Small intestine (tissue), 7 donors: Measurements from ENCODE around the gene WDR72. TPM values are rescaled to one million over a fixed set of nuclear protein-coding genes. Genes with fewer than 3 reads are reported as not detected.

Experiments
- DNase-seq, 2 donors: peaks; one replicate each; pipeline versions ENCODE4 v3.0.0 to v3.0.0-alpha.2; 2013
- FAIRE-seq: peaks from 2 replicates; lab custom pipeline; 2012; peaks lifted over from hg19 to GRCh38; lab: Jason Lieb, UNC
- H3K27ac ChIP-seq, 3 donors: one replicate each; pipeline ENCODE4 v1.5.1; 2013; ENCODE audit warnings: low read length in 2 of 3, mild to moderate bottlenecking in 2 of 3, control low read depth in 1 of 3, inconsistent platforms in 1 of 3, low read depth in 1 of 3, moderate library complexity in 1 of 3
- H3K27me3 ChIP-seq, 3 donors: one replicate each; pipeline ENCODE4 v1.6.1; 2013; ENCODE audit warnings: low read length in 3 of 3, inconsistent platforms in 1 of 3; ENCODE audit not compliant: control insufficient read depth in 3 of 3, insufficient read depth in 3 of 3
- H3K36me3 ChIP-seq, 3 donors: one replicate each; pipeline ENCODE4 v1.6.1; 2013; ENCODE audit warnings: low read length in 3 of 3, inconsistent platforms in 1 of 3, low read depth in 1 of 3, mild to moderate bottlenecking in 1 of 3, moderate library complexity in 1 of 3; ENCODE audit not compliant: control insufficient read depth in 3 of 3, insufficient read depth in 2 of 3
- H3K4me1 ChIP-seq, 3 donors: one replicate each; pipeline ENCODE4 v1.6.1; 2013; ENCODE audit warnings: low read length in 2 of 3, inconsistent platforms in 1 of 3, low read depth in 1 of 3, mild to moderate bottlenecking in 1 of 3, moderate library complexity in 1 of 3; ENCODE audit not compliant: control insufficient read depth in 3 of 3, insufficient read depth in 2 of 3
- H3K4me3 ChIP-seq, 3 donors: one replicate each; pipeline ENCODE4 v1.5.1; 2013; ENCODE audit warnings: low read length in 3 of 3, control low read depth in 1 of 3, inconsistent platforms in 1 of 3, low read depth in 1 of 3, mild to moderate bottlenecking in 1 of 3, moderate library complexity in 1 of 3
- H3K9me3 ChIP-seq, 2 donors: one replicate each; pipeline ENCODE4 v1.6.1; 2013; ENCODE audit warnings: low read depth in 1 of 2, low read length in 1 of 2; ENCODE audit not compliant: control insufficient read depth in 2 of 2, insufficient read depth in 1 of 2
- WGBS, 3 donors: extraction: QIAGEN DNeasy Blood & Tissue Kit; methylation state at CpG; one replicate each; pipeline ENCODE4 v1.1.7; 2013; 5-methylcytosine and 5-hydroxymethylcytosine counted together
- polyA plus RNA-seq, 4 donors: library from polyadenylated mRNA; stranded (reverse) in 3 of 4; unstranded in 1 of 4; fragments of 200-250 nt in 3 of 4; fragments of 120-200 nt in 1 of 4; gene quantifications; one replicate each; pipeline versions ENCODE4 v1.2.1 to v1.2.3, GENCODE V29; 2013
- donor health status: healthy with polysubstance abuse.
- donor health status: control.
- donor health status: control.
- donor health status: Bipolar disorder and iron deficiency.
- donor health status: healthy.

The WDR72 gene
- polyA plus RNA-seq, 4 donors, result 0.12 to 1.6 (median 0.63) TPM

GRCh38 chr15:53721334-53722087 lies 38.0 kb downstream of the WDR72 start:
- Histone ChIP-seq H3K4me1 (peaks cover 0 to 1% (median 0%) of the 10 kb centered on the region in 3 donors), H3K27ac (no peak overlapping the region), H3K9me3 (no peaks in the 10 kb centered on the region), H3K36me3 (no peaks in the 10 kb centered on the region), H3K4me3 (no peak overlapping the region), H3K27me3 (peaks cover 0 to 2% (median 0%) of the 10 kb centered on the region in 3 donors)
- WGBS, 3 donors, result 57 to 80% (median 70%) methylated on average over 3 of the region's 3 CpGs
- no peak for FAIRE-seq
- DNase-seq, result peak in 1 of 2 donors; percentile 62

- H3K36me3 ChIP-seq, result no peaks in the 10 kb centered on the region
- no peak overlapping the region for H3K27ac ChIP-seq
- 24 to 27% (median 26%) methylated on average over 3 of the region's 3 CpGs for WGBS, 3 donors
- peaks cover 0 to 1% (median 0%) of the 10 kb centered on the region in 3 donors for H3K4me1 ChIP-seq
- H3K4me3 ChIP-seq, result no peak overlapping the region
- DNase-seq (peak; percentile 6 to 12), FAIRE-seq (no peak)
- H3K27me3 ChIP-seq, result peaks cover 0 to 2% (median 0%) of the 10 kb centered on the region in 3 donors
- H3K9me3 ChIP-seq, result no peaks in the 10 kb centered on the region
Observed at GRCh38 chr15:53716909-53717876, 42.3 kb downstream of the WDR72 start.

GRCh38 chr15:53713218-53713617 lies 46.2 kb downstream of the WDR72 start:
- Histone ChIP-seq H3K4me3 (no peak overlapping the region), H3K9me3 (no peaks in the 10 kb centered on the region), H3K27me3 (no peaks in the 10 kb centered on the region), H3K36me3 (no peaks in the 10 kb centered on the region), H3K4me1 (no peaks in the 10 kb centered on the region), H3K27ac (no peak overlapping the region)
- FAIRE-seq, result no peak
- no peak for DNase-seq
- WGBS, 3 donors, result 94 to 97% (median 96%) methylated on average over 6 of the region's 6 CpGs

GRCh38 chr15:53710906-53711305 lies 48.6 kb downstream of the WDR72 start:
- no peaks in the 10 kb centered on the region for H3K36me3 ChIP-seq
- no peak overlapping the region for H3K27ac ChIP-seq
- H3K27me3 ChIP-seq, result no peaks in the 10 kb centered on the region
- H3K4me1 ChIP-seq, result no peaks in the 10 kb centered on the region
- DNase-seq (no peak), FAIRE-seq (no peak)
- 35 to 54% (median 44%) methylated on average over 4 of the region's 4 CpGs for WGBS, 3 donors
- no peaks in the 10 kb centered on the region for H3K9me3 ChIP-seq
- no peak overlapping the region for H3K4me3 ChIP-seq

GRCh38 chr15:53709821-53710220 lies 49.6 kb downstream of the WDR72 start:
- Histone ChIP-seq H3K4me3 (no peak overlapping the region), H3K27ac (no peak overlapping the region), H3K27me3 (no peaks in the 10 kb centered on the region), H3K36me3 (no peaks in the 10 kb centered on the region), H3K4me1 (no peaks in the 10 kb centered on the region), H3K9me3 (no peaks in the 10 kb centered on the region)
- WGBS, 3 donors, result 13 to 42% (median 26%) methylated on average over 2 of the region's 2 CpGs
- DNase-seq (peak; percentile 2 to 16), FAIRE-seq (no peak)

GRCh38 chr15:53695365-53695764 lies 64.1 kb downstream of the WDR72 start:
- DNase-seq, result no peak
- WGBS, 3 donors, result 82 to 86% (median 84%) methylated on average over 7 of the region's 7 CpGs

GRCh38 chr15:53694476-53694874 lies 65.0 kb downstream of the WDR72 start:
- FAIRE-seq, result no peak
- H3K27me3 ChIP-seq, result no peaks in the 10 kb centered on the region
- H3K36me3 ChIP-seq, result no peaks in the 10 kb centered on the region
- no peak overlapping the region for H3K4me3 ChIP-seq
- no peak overlapping the region for H3K27ac ChIP-seq
- no peaks in the 10 kb centered on the region for H3K4me1 ChIP-seq
- WGBS, 3 donors, result 17 to 54% (median 41%) methylated on average over 1 of the region's 1 CpG
- DNase-seq, result no peak
- H3K9me3 ChIP-seq, result no peaks in the 10 kb centered on the region

More at GRCh38 chr15:53695365-53695764, 64.1 kb downstream of the WDR72 start:
- no peak overlapping the region for H3K4me3 ChIP-seq
- no peaks in the 10 kb centered on the region for H3K4me1 ChIP-seq
- H3K27ac ChIP-seq, result no peak overlapping the region
- H3K9me3 ChIP-seq, result no peaks in the 10 kb centered on the region
- no peak for FAIRE-seq
- H3K36me3 ChIP-seq, result no peaks in the 10 kb centered on the region
- no peaks in the 10 kb centered on the region for H3K27me3 ChIP-seq

- FAIRE-seq, result no peak
- H3K27ac ChIP-seq, result no peak overlapping the region
- WGBS, 3 donors, result 30 to 46% (median 31%) methylated on average over 7 of the region's 7 CpGs
Observed at GRCh38 chr15:53693729-53694475, 65.6 kb downstream of the WDR72 start.

More at GRCh38 chr15:53693729-53694475, 65.6 kb downstream of the WDR72 start:
- H3K4me1 ChIP-seq, result no peaks in the 10 kb centered on the region
- H3K36me3 ChIP-seq, result no peaks in the 10 kb centered on the region
- no peaks in the 10 kb centered on the region for H3K9me3 ChIP-seq
- no peak overlapping the region for H3K4me3 ChIP-seq
- no peaks in the 10 kb centered on the region for H3K27me3 ChIP-seq
- no peak for DNase-seq
